GM12874 (cell line): ENCODE results near the gene CADPS2.

Experiments
- CTCF ChIP-seq: IDR thresholded peaks from 2 replicates; pipeline ENCODE4 v1.5.1; 2011; ENCODE audit warnings: low read depth, mild to moderate bottlenecking, control low read depth, low read length, moderate library complexity; ENCODE audit not compliant: insufficient read depth

CADPS2 gene

GRCh38 chr7:122692769-122693309 lies 193.4 kb downstream of the CADPS2 start:
- no peak for TF ChIP-seq CTCF

- no peak for TF ChIP-seq CTCF
Measured at GRCh38 chr7:122691569-122692235, 194.6 kb downstream of the CADPS2 start.

GRCh38 chr7:122689346-122690109 lies 196.7 kb downstream of the CADPS2 start:
- 0 out of 2 replicates have a peak, but pooled peaks have one; percentile 16 for TF ChIP-seq CTCF

GRCh38 chr7:122688400-122688998 lies 197.8 kb downstream of the CADPS2 start:
- no peak for TF ChIP-seq CTCF

DNA sequence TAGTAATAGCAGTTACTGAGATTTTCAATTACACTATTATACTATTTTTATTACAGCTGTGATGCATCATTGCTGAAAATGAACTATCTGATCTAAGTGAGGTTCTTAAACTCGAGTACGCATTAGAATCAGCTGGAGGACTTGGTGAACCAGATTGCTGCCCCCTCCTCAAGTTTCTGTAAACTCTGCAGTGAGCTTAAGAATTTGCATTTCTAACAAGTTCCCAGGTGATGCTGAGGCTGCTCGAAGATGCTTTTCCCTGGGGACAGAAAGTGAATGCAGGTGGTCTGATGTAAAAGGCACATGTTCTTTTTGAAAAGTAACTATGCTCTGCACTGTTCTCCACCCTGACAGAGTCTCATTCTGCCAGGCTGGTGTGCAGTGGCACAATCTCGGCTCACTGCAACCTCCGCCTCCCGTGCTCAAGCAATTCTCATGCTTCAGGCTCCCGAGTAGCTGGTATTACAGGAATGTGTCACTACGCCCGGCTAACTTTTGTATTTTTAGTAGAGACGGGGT lies 199.8 kb downstream of the CADPS2 start:
- no peak for TF ChIP-seq CTCF

- no peak for TF ChIP-seq CTCF
Measured at GRCh38 chr7:122684504-122684903, 201.8 kb downstream of the CADPS2 start.
